Stimulated activated CD4-positive, alpha-beta T cell treated with anti-CD3 and anti-CD28 coated beads, Interleukin-12 subunit alpha, Interleukin-12 subunit beta, amount 100 ng/mL, for 48 hours (primary cell): ENCODE measurements around the gene PCP2.

Source experiments
- DNase-seq, 3 donors: peaks; one replicate each; pipeline ENCODE4 v3.0.0-alpha.2; 2020; ENCODE audit warnings: low read depth in 2 of 3, low spot score in 1 of 3

The PCP2 gene

GRCh38 chr19:7661744-7662538 lies 28.4 kb upstream of the PCP2 start:
- DNase-seq, result no peak

GRCh38 chr19:7658219-7658686 lies 24.7 kb upstream of the PCP2 start:
- DNase-seq, result peak in 2 of 3 donors; percentile 32 to 36

GRCh38 chr19:7657131-7657751 lies 23.7 kb upstream of the PCP2 start:
- DNase-seq, result no peak

- DNase-seq, result no peak
Observed at GRCh38 chr19:7655581-7655980, 22.1 kb upstream of the PCP2 start.

- DNase-seq, result no peak
Observed at GRCh38 chr19:7654401-7654800, 20.9 kb upstream of the PCP2 start.

GRCh38 chr19:7652061-7652641 lies 18.6 kb upstream of the PCP2 start:
- DNase-seq, result peak; percentile 74 to 91 (median 77)

- no peak for DNase-seq
Observed at GRCh38 chr19:7650148-7650547, 16.6 kb upstream of the PCP2 start.

GRCh38 chr19:7648265-7649014 lies 14.9 kb upstream of the PCP2 start:
- no peak for DNase-seq

GRCh38 chr19:7647156-7647555 lies 13.6 kb upstream of the PCP2 start:
- DNase-seq, result no peak

GRCh38 chr19:7646426-7646700 lies 12.8 kb upstream of the PCP2 start:
- no peak for DNase-seq

DNA sequence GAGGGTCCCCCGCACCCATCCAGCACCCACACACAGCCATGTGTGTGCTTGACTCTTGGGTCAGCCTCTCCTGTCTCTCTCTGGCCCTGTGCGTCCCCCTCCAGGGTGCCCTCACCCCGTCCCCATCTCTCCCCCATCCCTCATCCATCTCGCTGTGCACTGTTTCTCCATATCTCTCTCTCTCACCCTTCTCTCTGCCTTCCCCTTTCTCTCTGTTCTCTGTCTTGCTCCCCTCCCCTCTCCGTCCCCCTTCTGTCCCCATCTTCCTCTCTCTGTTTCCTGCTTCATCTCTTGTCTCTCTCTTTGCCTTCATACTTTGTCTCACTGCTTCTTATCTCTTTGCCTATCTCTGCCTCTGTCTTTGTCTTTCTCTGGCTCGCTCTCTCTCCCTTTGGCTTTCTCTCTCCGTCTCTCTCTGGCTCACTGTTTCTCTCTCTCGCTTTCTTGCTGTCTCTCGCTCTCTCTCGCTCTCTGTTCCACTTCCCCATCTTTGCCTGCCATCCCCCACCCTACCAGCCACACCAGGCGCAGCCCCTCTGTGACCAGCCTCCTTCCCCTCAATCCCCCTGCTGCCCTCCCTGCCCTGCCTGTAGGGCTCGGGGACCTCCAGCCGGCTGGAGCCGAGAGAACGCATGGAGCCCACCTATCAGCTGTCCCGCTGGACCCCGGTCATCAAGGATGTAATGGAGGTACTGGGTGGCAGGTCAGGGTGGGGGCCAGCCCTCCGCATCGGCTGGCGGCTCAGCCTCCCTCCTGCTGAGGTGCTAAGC lies 12.3 kb upstream of the PCP2 start:
- no peak for DNase-seq

DNA sequence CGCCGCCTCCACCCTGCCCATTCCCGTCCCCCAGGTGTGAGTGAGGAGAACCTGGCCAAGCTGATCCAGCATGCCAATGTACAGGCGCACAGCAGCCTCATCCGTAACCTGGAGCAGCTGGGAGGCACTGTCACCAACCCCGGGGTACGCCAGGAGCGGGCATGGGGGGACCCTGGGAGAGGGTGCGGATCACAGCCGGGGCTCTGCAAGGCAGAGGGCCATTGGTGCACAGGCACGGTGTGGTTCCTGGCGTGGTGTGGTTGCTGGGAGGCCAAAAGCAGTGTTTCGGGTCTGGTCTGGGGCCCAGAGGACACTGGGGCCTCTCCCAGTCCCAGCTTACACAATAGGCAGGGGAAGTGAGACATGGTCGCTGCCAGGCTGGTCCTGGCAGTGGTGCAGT lies 11.6 kb upstream of the PCP2 start:
- DNase-seq, result no peak

DNA sequence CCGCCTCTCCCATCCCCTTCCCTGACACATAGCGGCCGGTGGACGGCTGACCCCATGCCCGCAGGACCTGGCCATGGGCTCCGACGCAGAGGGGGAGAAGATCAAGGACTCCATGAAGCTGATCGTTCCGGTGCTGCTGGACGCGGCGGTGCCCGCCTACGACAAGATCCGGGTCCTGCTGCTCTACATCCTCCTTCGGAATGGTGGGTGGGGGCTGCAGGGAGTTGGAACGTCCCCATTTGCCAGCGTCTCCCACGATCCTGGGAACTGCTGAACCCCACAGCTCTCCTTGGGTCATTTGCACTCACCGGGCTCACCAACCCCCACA lies 11.0 kb upstream of the PCP2 start:
- no peak for DNase-seq

DNA sequence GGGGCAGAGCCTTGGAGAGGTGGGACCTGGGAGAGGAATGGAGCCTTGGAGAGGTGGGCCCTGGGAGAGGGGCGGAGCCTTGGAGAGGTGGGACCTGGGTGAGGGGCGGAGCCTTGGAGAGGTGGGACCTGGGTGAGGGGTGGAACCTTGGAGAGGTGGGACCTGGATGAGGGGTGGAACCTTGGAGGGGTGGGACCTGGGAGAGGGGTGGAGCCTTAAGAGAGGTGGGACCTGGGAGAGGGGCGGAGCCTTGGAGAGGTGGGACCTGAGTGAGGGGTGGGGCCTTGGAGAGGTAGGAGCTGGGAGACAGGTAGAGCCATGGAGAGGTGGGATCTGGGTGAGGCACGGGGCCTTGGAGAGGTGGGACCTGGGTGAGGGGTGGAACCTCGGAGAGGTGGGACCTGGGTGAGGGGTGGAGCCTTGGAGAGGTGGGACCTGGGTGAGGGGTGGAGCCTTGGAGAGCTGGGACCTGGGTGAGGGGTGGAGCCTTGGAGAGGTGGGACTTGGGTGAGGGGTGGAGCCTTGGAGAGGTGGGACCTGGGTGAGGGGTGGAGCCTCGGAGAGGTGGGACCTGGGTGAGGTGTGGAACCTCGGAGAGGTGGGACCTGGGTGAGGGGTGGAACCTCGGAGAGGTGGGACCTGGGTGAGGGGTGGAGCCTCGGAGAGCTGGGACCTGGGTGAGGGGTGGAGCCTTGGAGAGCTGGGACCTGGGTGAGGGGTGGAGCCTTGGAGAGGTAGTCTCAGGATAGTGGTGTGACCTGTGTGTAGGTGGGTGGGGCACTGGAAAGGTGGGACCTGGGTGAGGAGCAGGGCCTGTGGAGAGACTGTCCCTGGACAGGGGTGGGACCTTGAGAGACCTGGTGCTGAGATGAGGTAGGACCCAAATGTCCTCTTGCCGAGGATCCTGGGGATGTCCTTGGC lies 10.4 kb upstream of the PCP2 start:
- peak in 2 of 3 donors; percentile 13 to 37 for DNase-seq

GRCh38 chr19:7643031-7643415 lies 9.5 kb upstream of the PCP2 start:
- DNase-seq, result no peak

GRCh38 chr19:7642295-7643030 lies 8.9 kb upstream of the PCP2 start:
- no peak for DNase-seq

GRCh38 chr19:7641290-7642276 lies 8.1 kb upstream of the PCP2 start:
- no peak for DNase-seq

DNA sequence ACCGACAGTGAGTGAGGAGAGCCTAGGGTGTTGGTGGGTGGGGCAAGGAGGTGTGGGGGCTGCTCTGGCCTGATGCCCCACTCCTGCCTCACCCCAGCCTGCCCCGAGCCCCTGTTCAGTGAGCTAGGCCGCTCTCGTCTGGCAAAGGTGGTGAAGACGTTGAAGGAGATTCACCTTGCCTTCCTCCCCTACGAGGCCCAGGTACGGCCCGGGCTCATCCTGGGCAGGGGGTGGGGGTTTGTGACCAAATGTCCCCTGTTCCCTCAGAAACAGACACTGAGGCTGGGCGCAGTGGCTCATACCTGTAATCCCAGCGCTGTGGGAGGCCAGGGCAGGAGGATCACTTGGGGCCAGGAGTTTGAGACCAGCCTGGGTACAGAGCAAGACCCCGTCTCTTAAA lies 7.3 kb upstream of the PCP2 start:
- DNase-seq, result no peak
